SH-SY5Y (cell line): ENCODE data around the gene TUG1.

Source experiments
- GATA2 ChIP-seq: IDR thresholded peaks from 2 replicates; pipeline ENCODE4 v1.6.1; 2011; ENCODE audit warnings: mild to moderate bottlenecking, low read depth, low read length
- GATA3 ChIP-seq: IDR thresholded peaks from 2 replicates; pipeline ENCODE4 v1.6.1; 2011; ENCODE audit warnings: low read depth, mild to moderate bottlenecking, low read length, moderate library complexity

DNA sequence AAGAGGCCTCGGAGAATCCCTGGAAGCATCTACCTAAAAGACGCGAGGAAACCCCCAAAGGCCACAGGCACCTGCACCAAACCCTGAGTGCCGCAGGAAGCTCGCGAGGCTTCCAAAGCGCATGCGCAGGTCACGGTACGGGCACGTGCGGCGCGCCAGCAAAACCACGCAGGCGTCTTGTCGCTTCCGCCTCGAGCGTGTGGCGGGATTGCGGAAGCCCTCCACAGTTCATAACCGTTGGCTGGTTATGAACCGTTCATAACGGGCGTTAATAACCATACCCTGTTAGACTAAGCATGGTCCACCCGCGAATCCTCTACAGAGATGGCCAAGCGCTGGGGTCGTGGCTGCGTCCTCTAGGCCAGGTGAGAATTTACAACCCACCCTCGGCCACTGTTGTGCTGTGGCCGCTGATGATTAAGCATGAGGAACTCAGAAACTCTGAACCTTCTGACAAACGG lies 46.9 kb upstream of the TUG1 start:
- TF ChIP-seq GATA2: no peak
- no peak for TF ChIP-seq GATA3
